HG02588 (cell line): ENCODE measurements around the gene MED27.

ENCODE experiments used
- ATAC-seq: cut with Tn5 transposase; IDR thresholded peaks from one replicate; pipeline ENCODE4 v1.9.1; 2021; ENCODE audit warnings: mild to moderate bottlenecking, moderate library complexity; ENCODE audit not compliant: unreplicated experiment

MED27 gene

GRCh38 chr9:131823701-131824146 is 255.9 kb downstream of the MED27 start:
- no peak for ATAC-seq

GRCh38 chr9:131818089-131818488 is 261.6 kb downstream of the MED27 start:
- ATAC-seq = no peak

GRCh38 chr9:131817627-131818026 is 262.0 kb downstream of the MED27 start:
- no peak for ATAC-seq

- ATAC-seq = no peak
Observed at GRCh38 chr9:131817073-131817472, 262.6 kb downstream of the MED27 start.

GRCh38 chr9:131815970-131816873 is 263.4 kb downstream of the MED27 start:
- no peak for ATAC-seq

- no peak for ATAC-seq
Observed at GRCh38 chr9:131814707-131815106, 265.0 kb downstream of the MED27 start.

GRCh38 chr9:131813116-131813515 is 266.6 kb downstream of the MED27 start:
- no peak for ATAC-seq

GRCh38 chr9:131812116-131812790 is 267.4 kb downstream of the MED27 start:
- no peak for ATAC-seq

GRCh38 chr9:131811405-131811804 is 268.3 kb downstream of the MED27 start:
- ATAC-seq = no peak

GRCh38 chr9:131810351-131811170 is 269.1 kb downstream of the MED27 start:
- no peak for ATAC-seq
